ENCODE results near the gene ZSWIM4. TPM values are rescaled to one million over a fixed set of nuclear protein-coding genes. Genes with fewer than 3 reads are reported as not detected.

The ZSWIM4 gene
- total RNA-seq, 1 donor, result 9.0 TPM

- Histone ChIP-seq H3K27ac (ENCODE audit: low read depth, low read length) (no peak overlapping the region), H3K79me2 (ENCODE audit: insufficient read depth, low read length) (peaks cover 3% of the 10 kb centered on the region), H3K27me3 (ENCODE audit: insufficient read depth, low read length) (no peaks in the 10 kb centered on the region), H3K36me3 (ENCODE audit: insufficient read depth, low read length) (peaks cover 49% of the 10 kb centered on the region), H4K20me1 (ENCODE audit: insufficient read depth, low read length) (peaks cover 27% of the 10 kb centered on the region), H3K4me1 (ENCODE audit: insufficient read depth, low read length) (peaks cover 6% of the 10 kb centered on the region), H2AFZ (ENCODE audit: low read length) (no peak overlapping the region), H3K4me3 (ENCODE audit: insufficient read depth, low read length) (no peak overlapping the region), H3K9me3 (ENCODE audit: low read depth, low read length) (no peaks in the 10 kb centered on the region), H3K4me2 (ENCODE audit: insufficient read depth, low read length) (no peak overlapping the region)
- peak; percentile 49 for DNase-seq (ENCODE audit: insufficient read length, low spot score, missing footprints)
- no peak for TF ChIP-seq CTCF (IDR thresholded peaks at IDR 0.05; ENCODE audit: extremely low read depth, low read depth, low read length)
Measured at GRCh38 chr19:13821292-13821691, 26.0 kb downstream of the ZSWIM4 start.

DNA sequence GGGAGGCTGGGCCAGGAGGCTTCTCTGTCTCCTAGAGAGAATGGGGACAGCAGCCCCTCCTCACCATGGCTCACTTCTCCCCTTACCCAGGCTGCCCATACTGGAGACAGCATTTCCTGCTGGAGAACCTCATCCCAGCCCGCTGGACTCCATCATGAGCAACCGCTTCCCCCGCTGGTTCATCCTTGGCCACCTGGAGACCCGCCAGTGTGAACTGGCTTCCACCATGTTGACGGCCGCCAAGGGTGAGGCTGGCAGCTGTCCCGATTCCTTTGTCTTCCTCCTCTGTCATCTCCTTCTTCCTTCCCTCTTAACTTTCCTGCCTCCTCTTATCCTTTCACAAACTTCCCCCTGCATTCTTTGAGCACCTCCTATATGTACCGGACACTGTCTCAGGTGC is 28.0 kb downstream of the ZSWIM4 start:
- H3K27ac ChIP-seq (ENCODE audit: low read depth, low read length), result no peak overlapping the region
- peak; percentile 35 for DNase-seq (ENCODE audit: insufficient read length, low spot score, missing footprints)
- H3K79me2 ChIP-seq (ENCODE audit: insufficient read depth, low read length), result peaks cover 3% of the 10 kb centered on the region
- peaks cover 6% of the 10 kb centered on the region for H3K4me1 ChIP-seq (ENCODE audit: insufficient read depth, low read length)
- H3K36me3 ChIP-seq (ENCODE audit: insufficient read depth, low read length), result peaks cover 47% of the 10 kb centered on the region
- no peak for TF ChIP-seq CTCF (IDR thresholded peaks at IDR 0.05; ENCODE audit: extremely low read depth, low read depth, low read length)
- no peaks in the 10 kb centered on the region for H3K27me3 ChIP-seq (ENCODE audit: insufficient read depth, low read length)
- H2AFZ ChIP-seq (ENCODE audit: low read length), result no peak overlapping the region
- H4K20me1 ChIP-seq (ENCODE audit: insufficient read depth, low read length), result peaks cover 33% of the 10 kb centered on the region
- H3K4me3 ChIP-seq (ENCODE audit: insufficient read depth, low read length), result no peak overlapping the region
- no peaks in the 10 kb centered on the region for H3K9me3 ChIP-seq (ENCODE audit: low read depth, low read length)
- H3K4me2 ChIP-seq (ENCODE audit: insufficient read depth, low read length), result no peak overlapping the region

DNA sequence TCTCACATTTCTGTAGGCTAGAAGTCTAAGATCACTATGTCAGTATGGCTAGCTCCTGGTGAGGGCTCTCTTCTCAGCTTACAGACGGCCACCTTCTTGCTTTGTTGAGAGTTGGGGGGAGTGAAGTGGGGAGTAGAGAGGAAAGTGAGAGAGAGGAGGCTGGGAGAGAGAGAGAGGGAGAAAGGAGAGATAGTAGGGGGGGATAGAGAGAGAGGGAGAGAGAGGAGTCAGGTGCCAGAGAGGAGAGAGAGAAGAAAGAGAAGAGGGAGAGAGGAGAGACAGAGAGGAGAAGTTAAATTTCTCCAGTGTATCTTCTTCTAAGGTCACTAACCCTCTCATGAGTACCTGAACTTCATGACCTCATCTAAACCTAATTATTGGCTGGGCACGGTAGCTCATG is 28.7 kb downstream of the ZSWIM4 start:
- Histone ChIP-seq H3K79me2 (ENCODE audit: insufficient read depth, low read length) (peaks cover 3% of the 10 kb centered on the region), H4K20me1 (ENCODE audit: insufficient read depth, low read length) (peaks cover 36% of the 10 kb centered on the region), H3K27ac (ENCODE audit: low read depth, low read length) (no peak overlapping the region), H3K9me3 (ENCODE audit: low read depth, low read length) (no peaks in the 10 kb centered on the region), H3K27me3 (ENCODE audit: insufficient read depth, low read length) (no peaks in the 10 kb centered on the region), H3K4me1 (ENCODE audit: insufficient read depth, low read length) (peaks cover 6% of the 10 kb centered on the region), H2AFZ (ENCODE audit: low read length) (no peak overlapping the region), H3K4me3 (ENCODE audit: insufficient read depth, low read length) (no peak overlapping the region), H3K4me2 (ENCODE audit: insufficient read depth, low read length) (no peak overlapping the region), H3K36me3 (ENCODE audit: insufficient read depth, low read length) (peaks cover 52% of the 10 kb centered on the region)
- no peak for TF ChIP-seq CTCF (IDR thresholded peaks at IDR 0.05; ENCODE audit: extremely low read depth, low read depth, low read length)
- DNase-seq (ENCODE audit: insufficient read length, low spot score, missing footprints), result peak; percentile 38

DNA sequence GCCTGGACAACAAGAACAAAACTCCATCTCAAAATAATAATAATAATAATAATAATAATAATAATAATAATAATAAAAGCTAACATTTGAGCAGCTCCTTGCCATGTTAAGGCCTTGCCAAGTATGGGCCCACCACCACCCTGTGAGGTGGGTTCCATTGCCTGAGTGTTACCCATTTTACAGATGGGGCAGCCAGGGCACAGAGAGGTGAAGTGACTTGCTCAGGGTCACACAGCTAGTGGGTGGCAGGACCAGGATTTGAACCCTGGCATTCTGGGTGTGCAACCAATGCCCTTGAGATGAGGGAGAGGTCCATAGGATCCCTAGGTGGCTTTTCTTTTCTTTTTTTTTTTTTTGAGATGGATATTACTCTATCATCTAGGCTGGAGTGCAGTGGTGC is 29.5 kb downstream of the ZSWIM4 start:
- DNase-seq (ENCODE audit: insufficient read length, low spot score, missing footprints), result no peak
- no peak for TF ChIP-seq CTCF (IDR thresholded peaks at IDR 0.05; ENCODE audit: extremely low read depth, low read depth, low read length)
- no peaks in the 10 kb centered on the region for H3K9me3 ChIP-seq (ENCODE audit: low read depth, low read length)
- H3K4me1 ChIP-seq (ENCODE audit: insufficient read depth, low read length), result peaks cover 6% of the 10 kb centered on the region
- H3K4me3 ChIP-seq (ENCODE audit: insufficient read depth, low read length), result no peak overlapping the region
- no peak overlapping the region for H3K4me2 ChIP-seq (ENCODE audit: insufficient read depth, low read length)
- H4K20me1 ChIP-seq (ENCODE audit: insufficient read depth, low read length), result peaks cover 37% of the 10 kb centered on the region
- H3K36me3 ChIP-seq (ENCODE audit: insufficient read depth, low read length), result peaks cover 54% of the 10 kb centered on the region
- no peak overlapping the region for H3K27ac ChIP-seq (ENCODE audit: low read depth, low read length)
- peaks cover 3% of the 10 kb centered on the region for H3K79me2 ChIP-seq (ENCODE audit: insufficient read depth, low read length)
- H2AFZ ChIP-seq (ENCODE audit: low read length), result no peak overlapping the region
- H3K27me3 ChIP-seq (ENCODE audit: insufficient read depth, low read length), result no peaks in the 10 kb centered on the region

Measured in osteoblast (primary cell).